PFSK-1 (cell line): ENCODE measurements around the gene APP.

Experiments used
- FOXP2 ChIP-seq: optimal IDR thresholded peaks from 2 replicates; pipeline ENCODE3; 2011; ENCODE audit warnings: borderline replicate concordance, control low read depth, inconsistent platforms; ENCODE audit not compliant: insufficient read depth; ENCODE audit errors: extremely low read length, extremely low read depth
- POLR2AphosphoS5 ChIP-seq: IDR thresholded peaks from 2 replicates; pipeline ENCODE4 v1.6.1; 2012; ENCODE audit warnings: low read depth, mild to moderate bottlenecking, control low read depth, low read length, moderate library complexity
- SIN3A ChIP-seq: IDR thresholded peaks from 2 replicates; pipeline ENCODE4 v1.6.1; 2012; ENCODE audit warnings: mild to moderate bottlenecking, low read length, moderate library complexity, borderline replicate concordance; ENCODE audit not compliant: insufficient read depth
- TAF1 ChIP-seq: IDR thresholded peaks from 2 replicates; pipeline ENCODE4 v1.6.1; 2012; ENCODE audit warnings: low read length, control low read depth, borderline replicate concordance; ENCODE audit not compliant: insufficient read depth
- TF ChIP-seq, protein P1 (sequence below), 2 experiments: IDR thresholded peaks; 2 replicates each; pipeline versions ENCODE4 v1.6.1 to v1.8.0; 2011 to 2012; ENCODE audit warnings: low read depth in 2 of 2, low read length in 2 of 2, control low read depth in 1 of 2, inconsistent platforms in 1 of 2, mild to moderate bottlenecking in 1 of 2, moderate library complexity in 1 of 2; ENCODE audit not compliant: insufficient read depth in 1 of 2

Gene APP

DNA sequence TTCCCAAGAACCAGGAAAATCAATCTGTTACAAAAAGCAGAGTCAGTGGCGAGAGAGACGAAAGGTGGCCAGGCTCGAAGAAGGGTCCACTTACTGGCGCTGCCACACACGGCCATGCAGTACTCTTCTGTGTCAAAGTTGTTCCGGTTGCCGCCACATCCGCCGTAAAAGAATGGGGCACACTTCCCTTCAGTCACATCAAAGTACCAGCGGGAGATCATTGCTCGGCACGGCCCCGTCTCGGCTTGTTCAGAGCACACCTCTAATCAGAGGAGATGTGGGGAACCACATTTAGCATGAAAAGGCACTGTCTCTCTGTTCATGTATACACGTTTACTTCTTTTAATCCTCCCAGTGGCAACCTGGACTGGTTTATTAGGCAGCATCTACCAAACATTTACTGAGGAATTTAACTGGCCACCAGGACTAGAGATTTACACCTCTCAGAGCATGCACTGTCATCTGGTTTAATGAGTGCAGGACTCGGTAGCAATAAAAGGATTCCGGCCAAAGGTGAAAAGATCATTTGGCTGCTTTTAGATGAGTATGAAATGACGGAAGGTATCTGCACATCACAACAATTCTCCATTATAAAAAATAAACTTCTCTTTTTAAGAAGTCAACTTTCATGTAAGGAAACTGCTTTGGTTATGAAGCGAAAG is 170.5 kb downstream of the APP start:
- TF ChIP-seq, protein P1, sequence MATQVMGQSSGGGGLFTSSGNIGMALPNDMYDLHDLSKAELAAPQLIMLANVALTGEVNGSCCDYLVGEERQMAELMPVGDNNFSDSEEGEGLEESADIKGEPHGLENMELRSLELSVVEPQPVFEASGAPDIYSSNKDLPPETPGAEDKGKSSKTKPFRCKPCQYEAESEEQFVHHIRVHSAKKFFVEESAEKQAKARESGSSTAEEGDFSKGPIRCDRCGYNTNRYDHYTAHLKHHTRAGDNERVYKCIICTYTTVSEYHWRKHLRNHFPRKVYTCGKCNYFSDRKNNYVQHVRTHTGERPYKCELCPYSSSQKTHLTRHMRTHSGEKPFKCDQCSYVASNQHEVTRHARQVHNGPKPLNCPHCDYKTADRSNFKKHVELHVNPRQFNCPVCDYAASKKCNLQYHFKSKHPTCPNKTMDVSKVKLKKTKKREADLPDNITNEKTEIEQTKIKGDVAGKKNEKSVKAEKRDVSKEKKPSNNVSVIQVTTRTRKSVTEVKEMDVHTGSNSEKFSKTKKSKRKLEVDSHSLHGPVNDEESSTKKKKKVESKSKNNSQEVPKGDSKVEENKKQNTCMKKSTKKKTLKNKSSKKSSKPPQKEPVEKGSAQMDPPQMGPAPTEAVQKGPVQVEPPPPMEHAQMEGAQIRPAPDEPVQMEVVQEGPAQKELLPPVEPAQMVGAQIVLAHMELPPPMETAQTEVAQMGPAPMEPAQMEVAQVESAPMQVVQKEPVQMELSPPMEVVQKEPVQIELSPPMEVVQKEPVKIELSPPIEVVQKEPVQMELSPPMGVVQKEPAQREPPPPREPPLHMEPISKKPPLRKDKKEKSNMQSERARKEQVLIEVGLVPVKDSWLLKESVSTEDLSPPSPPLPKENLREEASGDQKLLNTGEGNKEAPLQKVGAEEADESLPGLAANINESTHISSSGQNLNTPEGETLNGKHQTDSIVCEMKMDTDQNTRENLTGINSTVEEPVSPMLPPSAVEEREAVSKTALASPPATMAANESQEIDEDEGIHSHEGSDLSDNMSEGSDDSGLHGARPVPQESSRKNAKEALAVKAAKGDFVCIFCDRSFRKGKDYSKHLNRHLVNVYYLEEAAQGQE (IDR thresholded peaks at IDR 0.05; ENCODE audit: insufficient read depth in 1 of 2, low read depth in 2 of 2, low read length in 2 of 2), result no peak

DNA sequence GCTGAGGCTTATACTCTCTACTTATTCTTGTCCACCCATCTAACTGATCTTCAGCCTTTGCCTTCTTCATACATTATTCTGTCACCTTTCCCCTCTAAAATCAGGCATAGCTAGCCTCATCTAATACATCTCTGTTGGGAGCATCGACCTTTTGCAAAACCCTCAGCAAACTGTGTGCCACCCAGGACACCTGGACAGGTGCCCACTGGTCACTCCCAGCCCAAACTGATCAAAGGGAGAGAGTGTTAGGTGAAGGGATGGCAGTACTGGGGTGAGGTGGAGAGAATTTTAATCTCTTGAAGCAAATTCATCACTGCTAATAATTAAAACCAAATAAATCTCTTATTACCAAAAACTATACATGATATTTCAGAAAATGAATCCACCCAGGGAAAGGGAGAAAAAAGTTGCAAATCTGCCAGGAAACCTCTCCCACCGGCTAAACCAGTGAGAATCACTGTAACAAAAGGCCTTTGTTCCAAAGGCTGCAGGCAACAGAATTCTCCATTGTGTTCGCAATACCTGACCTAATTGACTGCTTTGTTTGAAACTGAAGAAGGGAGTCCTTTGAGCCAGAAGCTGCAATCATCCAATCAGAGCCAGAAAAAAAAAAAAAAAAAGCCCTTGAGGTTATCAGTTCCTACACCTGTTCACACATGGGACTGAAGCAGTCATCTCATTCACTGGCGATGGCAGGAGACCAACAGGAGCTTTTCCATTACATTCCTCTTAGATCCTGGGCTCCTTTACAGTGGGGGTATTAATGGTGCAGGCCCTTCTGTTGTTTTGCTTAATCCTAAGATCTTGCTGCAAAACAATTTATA is 172.6 kb downstream of the APP start:
- TF ChIP-seq TAF1, result no peak
- TF ChIP-seq POLR2AphosphoS5, result no peak
- TF ChIP-seq FOXP2, result no peak
- TF ChIP-seq SIN3A, result no peak
- TF ChIP-seq, protein P1 (IDR thresholded peaks at IDR 0.05; ENCODE audit: insufficient read depth in 1 of 2, low read depth in 2 of 2, low read length in 2 of 2), result no peak

DNA sequence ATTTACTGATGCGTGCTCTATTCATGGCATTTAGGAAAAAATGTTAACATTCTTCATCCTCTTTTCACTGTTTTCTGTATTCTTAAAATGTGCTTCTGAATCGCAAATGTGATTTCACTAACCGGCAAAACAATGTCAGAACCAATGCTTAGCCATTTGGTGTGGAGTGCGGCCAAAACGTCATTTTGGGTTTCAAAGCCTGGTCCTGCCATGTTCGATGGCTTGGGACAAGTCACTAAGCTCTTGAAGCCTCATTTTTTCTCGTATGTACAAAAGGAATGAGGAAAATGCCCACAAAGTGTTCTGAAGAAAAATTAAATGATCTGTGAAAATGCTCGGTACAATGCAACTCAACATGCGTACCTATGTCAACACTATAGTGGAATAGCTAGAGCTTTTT is 175.3 kb downstream of the APP start:
- TF ChIP-seq, protein P1 (IDR thresholded peaks at IDR 0.05; ENCODE audit: insufficient read depth in 1 of 2, low read depth in 2 of 2, low read length in 2 of 2), result no peak
- TF ChIP-seq POLR2AphosphoS5, result no peak

DNA sequence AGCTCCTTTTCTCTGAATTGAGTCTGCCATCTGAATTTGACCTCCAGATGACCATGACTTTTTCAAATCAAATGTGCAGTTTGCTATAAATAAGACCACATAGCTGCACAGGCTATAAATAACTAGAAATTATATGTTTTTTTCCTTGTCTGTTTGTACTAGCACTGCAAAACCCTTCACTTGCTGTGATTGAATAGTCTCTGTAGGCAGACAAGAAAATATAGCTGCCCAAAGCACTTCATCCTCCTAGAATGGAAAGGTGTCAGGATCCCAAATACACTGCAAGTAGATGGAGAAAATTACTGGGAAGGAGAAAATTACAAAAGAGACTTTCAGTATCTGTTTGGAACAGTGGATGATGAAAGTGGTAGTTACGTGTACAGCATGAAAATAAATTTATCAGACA is 175.8 kb downstream of the APP start:
- TF ChIP-seq, protein P1 (IDR thresholded peaks at IDR 0.05; ENCODE audit: insufficient read depth in 1 of 2, low read depth in 2 of 2, low read length in 2 of 2), result no peak
- TF ChIP-seq POLR2AphosphoS5 (no peak), TAF1 (no peak), FOXP2 (no peak), SIN3A (no peak)

DNA sequence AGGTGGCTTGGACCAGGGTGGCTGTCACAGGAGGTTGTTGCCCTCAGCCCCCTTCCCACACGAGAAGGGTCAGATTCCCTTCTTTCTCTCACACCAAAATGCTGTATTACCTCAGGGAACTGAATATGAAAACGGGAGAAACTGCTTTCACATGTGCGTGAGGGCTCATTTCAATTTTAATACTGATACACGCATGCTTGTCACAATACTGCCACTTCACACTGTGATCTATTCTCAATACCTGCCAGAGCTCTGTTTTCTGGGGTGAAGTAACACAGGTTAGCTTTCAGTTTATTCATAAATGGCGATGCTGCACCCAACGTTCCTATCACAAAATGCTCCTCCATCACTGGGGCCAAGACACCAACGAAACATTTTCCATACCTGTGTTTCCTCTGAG is 181.8 kb downstream of the APP start:
- no peak for TF ChIP-seq TAF1
- no peak for TF ChIP-seq POLR2AphosphoS5
- no peak for TF ChIP-seq SIN3A
- TF ChIP-seq, protein P1 (IDR thresholded peaks at IDR 0.05; ENCODE audit: insufficient read depth in 1 of 2, low read depth in 2 of 2, low read length in 2 of 2), result no peak
- TF ChIP-seq FOXP2, result no peak
